GM23338 (cell line): Measurements from ENCODE around the gene OTOG. TPM values are rescaled to one million over a fixed set of nuclear protein-coding genes. Genes with fewer than 3 reads are reported as not detected.

ENCODE experiments used
- ATAC-seq: fragments of 200-7000 bp; cut with Tn5 transposase; 3 replicates; pipeline ENCODE4 v1.9.1; 2020
- DNase-seq: peaks from one replicate; pipeline ENCODE4 v3.0.0-alpha.2; 2015; ENCODE audit warnings: low spot score
- H2AFZ ChIP-seq: fragments of 200-600 bp; sonication (generic); 2 replicates; pipeline ENCODE4 v1.8.0; 2016; ENCODE audit warnings: antibody characterized with exemption, mild to moderate bottlenecking, moderate library complexity
- H3F3A ChIP-seq: fragments of 200-600 bp; sonication (generic); replicated peaks from 2 replicates; pipeline ENCODE4 v1.8.0; 2017; ENCODE audit warnings: antibody characterized with exemption, mixed run types, low read depth
- H3K27ac ChIP-seq: fragments of 200-600 bp; sonication (generic); 2 replicates; pipeline ENCODE4 v1.6.1; 2016; ENCODE audit warnings: low read depth
- H3K27me3 ChIP-seq: fragments of 200-600 bp; sonication (generic); 2 replicates; pipeline ENCODE4 v1.8.0; 2016; ENCODE audit warnings: mild to moderate bottlenecking, mixed run types, moderate library complexity; ENCODE audit not compliant: insufficient read depth
- H3K36me3 ChIP-seq: fragments of 200-600 bp; sonication (generic); 2 replicates; pipeline ENCODE4 v1.8.0; 2016; ENCODE audit warnings: mild to moderate bottlenecking; ENCODE audit not compliant: insufficient read depth
- H3K4me1 ChIP-seq: fragments of 200-600 bp; sonication (generic); 2 replicates; pipeline ENCODE4 v1.8.0; 2016; ENCODE audit warnings: mild to moderate bottlenecking, moderate library complexity; ENCODE audit not compliant: insufficient read depth
- H3K4me2 ChIP-seq: fragments of 200-600 bp; sonication (generic); 2 replicates; pipeline ENCODE4 v1.7.1; 2017; ENCODE audit warnings: mixed run types
- H3K4me3 ChIP-seq: fragments of 200-600 bp; sonication (generic); 2 replicates; pipeline ENCODE4 v1.6.1; 2016; ENCODE audit warnings: mixed run types
- H3K79me2 ChIP-seq: fragments of 200-600 bp; sonication (generic); replicated peaks from 2 replicates; pipeline ENCODE4 v1.8.0; 2017; ENCODE audit warnings: mild to moderate bottlenecking; ENCODE audit not compliant: insufficient read depth
- H3K9me2 ChIP-seq: fragments of 200-600 bp; sonication (generic); 2 replicates; pipeline ENCODE4 v1.8.0; 2017; ENCODE audit not compliant: insufficient read depth
- H4K20me1 ChIP-seq: fragments of 200-600 bp; sonication (generic); replicated peaks from 2 replicates; pipeline ENCODE4 v1.8.0; 2017; ENCODE audit warnings: mild to moderate bottlenecking; ENCODE audit not compliant: insufficient read depth
- H3K27ac Mint-ChIP-seq: 2 replicates; pipeline ENCODE4 v1.8.0; 2020; ENCODE audit warnings: inconsistent platforms, mild to moderate bottlenecking, moderate library complexity, mixed read lengths
- H3K27me3 Mint-ChIP-seq: 3 replicates; pipeline ENCODE4 v1.8.0; 2022; ENCODE audit warnings: low read depth, mild to moderate bottlenecking, moderate library complexity, mixed read lengths, inconsistent platforms; ENCODE audit not compliant: insufficient read depth, poor library complexity
- H3K36me3 Mint-ChIP-seq: 3 replicates; pipeline ENCODE4 v1.8.0; 2021; ENCODE audit warnings: low read depth, mild to moderate bottlenecking, inconsistent platforms, moderate library complexity, mixed read lengths
- H3K4me1 Mint-ChIP-seq: 3 replicates; pipeline ENCODE4 v1.8.0; 2020; ENCODE audit warnings: mild to moderate bottlenecking, inconsistent platforms, mixed read lengths
- H3K4me3 Mint-ChIP-seq: 3 replicates; pipeline ENCODE4 v1.8.0; 2021; ENCODE audit warnings: moderate library complexity, mild to moderate bottlenecking, inconsistent platforms, mixed read lengths
- H3K9me3 Mint-ChIP-seq: 3 replicates; pipeline ENCODE4 v1.8.0; 2020; ENCODE audit warnings: moderate library complexity, mild to moderate bottlenecking, inconsistent platforms, mixed read lengths
- CREB1 ChIP-seq: fragments of 250-450 bp; sonication (Bioruptor Pico); IDR thresholded peaks from 2 replicates; pipeline ENCODE4 v1.5.0; 2020; ENCODE audit warnings: low read depth, mild to moderate bottlenecking, moderate library complexity
- EZH2 ChIP-seq: fragments of 200-600 bp; sonication (generic); IDR thresholded peaks from one replicate; pipeline ENCODE4 v1.8.0; 2017; ENCODE audit warnings: antibody characterized with exemption, mild to moderate bottlenecking, low read depth; ENCODE audit not compliant: unreplicated experiment
- EZH2phosphoT487 ChIP-seq: fragments of 200-600 bp; sonication (generic); IDR thresholded peaks from one replicate; pipeline ENCODE4 v1.8.1; 2018; ENCODE audit warnings: antibody characterized with exemption; ENCODE audit not compliant: unreplicated experiment
- JUNB ChIP-seq: IDR thresholded peaks from one replicate; pipeline ENCODE4 v1.6.1; 2016; ENCODE audit warnings: antibody characterized with exemption; ENCODE audit not compliant: unreplicated experiment
- NANOG ChIP-seq: IDR thresholded peaks from 2 replicates; pipeline ENCODE4 v1.6.1; 2016; ENCODE audit warnings: antibody characterized with exemption, borderline replicate concordance
- POLR2AphosphoS5 ChIP-seq: IDR thresholded peaks from 2 replicates; pipeline ENCODE4 v1.6.1; 2016; ENCODE audit warnings: antibody characterized with exemption, low read depth
- STAT1 ChIP-seq: IDR thresholded peaks from one replicate; pipeline ENCODE4 v1.6.1; 2016; ENCODE audit warnings: antibody characterized with exemption; ENCODE audit not compliant: unreplicated experiment
- ZNF331 ChIP-seq: fragments of 250-450 bp; sonication (Bioruptor Pico); IDR thresholded peaks from 2 replicates; pipeline ENCODE4 v1.5.0; 2020; ENCODE audit warnings: low read depth, mild to moderate bottlenecking, moderate library complexity
- polyA plus RNA-seq: library from polyadenylated mRNA; unstranded; fragments of >200 nt; fragmentation: Nextera tagmentation; extraction: Ambion mirVana; gene quantifications from 2 replicates; pipeline ENCODE4 v1.2.1, GENCODE V29; 2016
- total RNA-seq: library from RNA; depleted of rRNA; stranded (reverse); fragments of >200 nt; shearing (Covaris generic); gene quantifications from 2 replicates; pipeline ENCODE4 v1.2.3, GENCODE V29; 2014
- TF ChIP-seq, protein P1 (sequence below), 2 experiments: fragments of 200-600 bp in 1 of 2; sonication (generic) in 1 of 2; conservative IDR thresholded peaks; 2 replicates each; pipeline versions ENCODE4 v1.5.1 to v1.6.1; 2016 to 2017; ENCODE audit warnings: antibody characterized with exemption in 2 of 2, low read depth in 2 of 2, mild to moderate bottlenecking in 2 of 2, moderate library complexity in 1 of 2
- TF ChIP-seq, protein P2 (sequence below): IDR thresholded peaks from one replicate; pipeline ENCODE4 v1.6.1; 2018; ENCODE audit warnings: antibody characterized with exemption; ENCODE audit not compliant: unreplicated experiment
- TF ChIP-seq, protein P3 (sequence below): fragments of 250-450 bp; sonication (Bioruptor Pico); IDR thresholded peaks from 2 replicates; pipeline ENCODE4 v1.5.0; 2020; ENCODE audit warnings: mild to moderate bottlenecking, moderate library complexity

OTOG gene
- total and polyA plus RNA-seq, 2 experiments from 2014 or later, result 0.40 to 0.52 TPM

DNA sequence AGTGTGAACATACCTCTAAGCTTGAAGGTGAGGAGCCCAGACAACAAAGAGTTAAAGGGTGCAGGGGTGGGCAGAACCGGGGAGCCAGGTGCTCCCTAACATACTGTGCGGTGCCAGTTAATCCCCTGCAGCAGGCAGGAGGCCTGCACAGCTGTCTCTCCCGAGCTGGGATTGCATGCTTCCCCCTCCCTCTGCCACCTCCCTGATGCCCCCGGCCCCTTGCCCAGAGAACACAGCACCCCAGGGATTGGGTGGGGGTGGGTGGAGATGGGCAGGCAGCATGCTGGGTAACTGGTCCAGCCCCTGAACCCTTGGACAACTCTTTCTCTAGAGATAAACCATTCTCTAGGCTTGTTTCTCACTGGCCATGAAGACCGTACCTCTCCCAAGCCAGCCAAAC, 104.6 kb downstream of the OTOG start:
- Mint-ChIP-seq H3K27me3 (peaks cover 19% of the 10 kb centered on the region), H3K4me1 (peaks cover 20% of the 10 kb centered on the region; the same call in 2 of the 3 replicates), H3K27ac (no peak overlapping the region), H3K9me3 (peaks cover 18% of the 10 kb centered on the region), H3K4me3 (no peak overlapping the region), H3K36me3 (peaks cover 4% of the 10 kb centered on the region; the same call in 1 of the 3 replicates)
- H2AFZ ChIP-seq, result no peak overlapping the region
- no peak overlapping the region for H3K27ac ChIP-seq
- ATAC-seq (peak; percentile 33; the same call in 1 of the 3 replicates), DNase-seq (no peak)
- no peak overlapping the region for H3K4me2 ChIP-seq
- no peaks in the 10 kb centered on the region; the same call in 1 of the 2 replicates for H4K20me1 ChIP-seq
- H3K36me3 ChIP-seq, result no peaks in the 10 kb centered on the region
- no peaks in the 10 kb centered on the region for H3K9me2 ChIP-seq
- H3K79me2 ChIP-seq, result no peaks in the 10 kb centered on the region
- no peaks in the 10 kb centered on the region for H3K27me3 ChIP-seq
- TF ChIP-seq, protein P1, sequence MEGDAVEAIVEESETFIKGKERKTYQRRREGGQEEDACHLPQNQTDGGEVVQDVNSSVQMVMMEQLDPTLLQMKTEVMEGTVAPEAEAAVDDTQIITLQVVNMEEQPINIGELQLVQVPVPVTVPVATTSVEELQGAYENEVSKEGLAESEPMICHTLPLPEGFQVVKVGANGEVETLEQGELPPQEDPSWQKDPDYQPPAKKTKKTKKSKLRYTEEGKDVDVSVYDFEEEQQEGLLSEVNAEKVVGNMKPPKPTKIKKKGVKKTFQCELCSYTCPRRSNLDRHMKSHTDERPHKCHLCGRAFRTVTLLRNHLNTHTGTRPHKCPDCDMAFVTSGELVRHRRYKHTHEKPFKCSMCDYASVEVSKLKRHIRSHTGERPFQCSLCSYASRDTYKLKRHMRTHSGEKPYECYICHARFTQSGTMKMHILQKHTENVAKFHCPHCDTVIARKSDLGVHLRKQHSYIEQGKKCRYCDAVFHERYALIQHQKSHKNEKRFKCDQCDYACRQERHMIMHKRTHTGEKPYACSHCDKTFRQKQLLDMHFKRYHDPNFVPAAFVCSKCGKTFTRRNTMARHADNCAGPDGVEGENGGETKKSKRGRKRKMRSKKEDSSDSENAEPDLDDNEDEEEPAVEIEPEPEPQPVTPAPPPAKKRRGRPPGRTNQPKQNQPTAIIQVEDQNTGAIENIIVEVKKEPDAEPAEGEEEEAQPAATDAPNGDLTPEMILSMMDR (conservative IDR thresholded peaks at IDR 0.05; ENCODE audit: low read depth in 2 of 2), result no peak
- TF ChIP-seq CREB1 (CRISPR knock-in tag) (no peak), NANOG (no peak), EZH2phosphoT487 (no peak), EZH2 (no peak), STAT1 (no peak), JUNB (no peak), POLR2AphosphoS5 (no peak), ZNF331 (CRISPR knock-in tag) (no peak)
- TF ChIP-seq, protein P2, sequence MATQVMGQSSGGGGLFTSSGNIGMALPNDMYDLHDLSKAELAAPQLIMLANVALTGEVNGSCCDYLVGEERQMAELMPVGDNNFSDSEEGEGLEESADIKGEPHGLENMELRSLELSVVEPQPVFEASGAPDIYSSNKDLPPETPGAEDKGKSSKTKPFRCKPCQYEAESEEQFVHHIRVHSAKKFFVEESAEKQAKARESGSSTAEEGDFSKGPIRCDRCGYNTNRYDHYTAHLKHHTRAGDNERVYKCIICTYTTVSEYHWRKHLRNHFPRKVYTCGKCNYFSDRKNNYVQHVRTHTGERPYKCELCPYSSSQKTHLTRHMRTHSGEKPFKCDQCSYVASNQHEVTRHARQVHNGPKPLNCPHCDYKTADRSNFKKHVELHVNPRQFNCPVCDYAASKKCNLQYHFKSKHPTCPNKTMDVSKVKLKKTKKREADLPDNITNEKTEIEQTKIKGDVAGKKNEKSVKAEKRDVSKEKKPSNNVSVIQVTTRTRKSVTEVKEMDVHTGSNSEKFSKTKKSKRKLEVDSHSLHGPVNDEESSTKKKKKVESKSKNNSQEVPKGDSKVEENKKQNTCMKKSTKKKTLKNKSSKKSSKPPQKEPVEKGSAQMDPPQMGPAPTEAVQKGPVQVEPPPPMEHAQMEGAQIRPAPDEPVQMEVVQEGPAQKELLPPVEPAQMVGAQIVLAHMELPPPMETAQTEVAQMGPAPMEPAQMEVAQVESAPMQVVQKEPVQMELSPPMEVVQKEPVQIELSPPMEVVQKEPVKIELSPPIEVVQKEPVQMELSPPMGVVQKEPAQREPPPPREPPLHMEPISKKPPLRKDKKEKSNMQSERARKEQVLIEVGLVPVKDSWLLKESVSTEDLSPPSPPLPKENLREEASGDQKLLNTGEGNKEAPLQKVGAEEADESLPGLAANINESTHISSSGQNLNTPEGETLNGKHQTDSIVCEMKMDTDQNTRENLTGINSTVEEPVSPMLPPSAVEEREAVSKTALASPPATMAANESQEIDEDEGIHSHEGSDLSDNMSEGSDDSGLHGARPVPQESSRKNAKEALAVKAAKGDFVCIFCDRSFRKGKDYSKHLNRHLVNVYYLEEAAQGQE, result no peak
- TF ChIP-seq, protein P3, sequence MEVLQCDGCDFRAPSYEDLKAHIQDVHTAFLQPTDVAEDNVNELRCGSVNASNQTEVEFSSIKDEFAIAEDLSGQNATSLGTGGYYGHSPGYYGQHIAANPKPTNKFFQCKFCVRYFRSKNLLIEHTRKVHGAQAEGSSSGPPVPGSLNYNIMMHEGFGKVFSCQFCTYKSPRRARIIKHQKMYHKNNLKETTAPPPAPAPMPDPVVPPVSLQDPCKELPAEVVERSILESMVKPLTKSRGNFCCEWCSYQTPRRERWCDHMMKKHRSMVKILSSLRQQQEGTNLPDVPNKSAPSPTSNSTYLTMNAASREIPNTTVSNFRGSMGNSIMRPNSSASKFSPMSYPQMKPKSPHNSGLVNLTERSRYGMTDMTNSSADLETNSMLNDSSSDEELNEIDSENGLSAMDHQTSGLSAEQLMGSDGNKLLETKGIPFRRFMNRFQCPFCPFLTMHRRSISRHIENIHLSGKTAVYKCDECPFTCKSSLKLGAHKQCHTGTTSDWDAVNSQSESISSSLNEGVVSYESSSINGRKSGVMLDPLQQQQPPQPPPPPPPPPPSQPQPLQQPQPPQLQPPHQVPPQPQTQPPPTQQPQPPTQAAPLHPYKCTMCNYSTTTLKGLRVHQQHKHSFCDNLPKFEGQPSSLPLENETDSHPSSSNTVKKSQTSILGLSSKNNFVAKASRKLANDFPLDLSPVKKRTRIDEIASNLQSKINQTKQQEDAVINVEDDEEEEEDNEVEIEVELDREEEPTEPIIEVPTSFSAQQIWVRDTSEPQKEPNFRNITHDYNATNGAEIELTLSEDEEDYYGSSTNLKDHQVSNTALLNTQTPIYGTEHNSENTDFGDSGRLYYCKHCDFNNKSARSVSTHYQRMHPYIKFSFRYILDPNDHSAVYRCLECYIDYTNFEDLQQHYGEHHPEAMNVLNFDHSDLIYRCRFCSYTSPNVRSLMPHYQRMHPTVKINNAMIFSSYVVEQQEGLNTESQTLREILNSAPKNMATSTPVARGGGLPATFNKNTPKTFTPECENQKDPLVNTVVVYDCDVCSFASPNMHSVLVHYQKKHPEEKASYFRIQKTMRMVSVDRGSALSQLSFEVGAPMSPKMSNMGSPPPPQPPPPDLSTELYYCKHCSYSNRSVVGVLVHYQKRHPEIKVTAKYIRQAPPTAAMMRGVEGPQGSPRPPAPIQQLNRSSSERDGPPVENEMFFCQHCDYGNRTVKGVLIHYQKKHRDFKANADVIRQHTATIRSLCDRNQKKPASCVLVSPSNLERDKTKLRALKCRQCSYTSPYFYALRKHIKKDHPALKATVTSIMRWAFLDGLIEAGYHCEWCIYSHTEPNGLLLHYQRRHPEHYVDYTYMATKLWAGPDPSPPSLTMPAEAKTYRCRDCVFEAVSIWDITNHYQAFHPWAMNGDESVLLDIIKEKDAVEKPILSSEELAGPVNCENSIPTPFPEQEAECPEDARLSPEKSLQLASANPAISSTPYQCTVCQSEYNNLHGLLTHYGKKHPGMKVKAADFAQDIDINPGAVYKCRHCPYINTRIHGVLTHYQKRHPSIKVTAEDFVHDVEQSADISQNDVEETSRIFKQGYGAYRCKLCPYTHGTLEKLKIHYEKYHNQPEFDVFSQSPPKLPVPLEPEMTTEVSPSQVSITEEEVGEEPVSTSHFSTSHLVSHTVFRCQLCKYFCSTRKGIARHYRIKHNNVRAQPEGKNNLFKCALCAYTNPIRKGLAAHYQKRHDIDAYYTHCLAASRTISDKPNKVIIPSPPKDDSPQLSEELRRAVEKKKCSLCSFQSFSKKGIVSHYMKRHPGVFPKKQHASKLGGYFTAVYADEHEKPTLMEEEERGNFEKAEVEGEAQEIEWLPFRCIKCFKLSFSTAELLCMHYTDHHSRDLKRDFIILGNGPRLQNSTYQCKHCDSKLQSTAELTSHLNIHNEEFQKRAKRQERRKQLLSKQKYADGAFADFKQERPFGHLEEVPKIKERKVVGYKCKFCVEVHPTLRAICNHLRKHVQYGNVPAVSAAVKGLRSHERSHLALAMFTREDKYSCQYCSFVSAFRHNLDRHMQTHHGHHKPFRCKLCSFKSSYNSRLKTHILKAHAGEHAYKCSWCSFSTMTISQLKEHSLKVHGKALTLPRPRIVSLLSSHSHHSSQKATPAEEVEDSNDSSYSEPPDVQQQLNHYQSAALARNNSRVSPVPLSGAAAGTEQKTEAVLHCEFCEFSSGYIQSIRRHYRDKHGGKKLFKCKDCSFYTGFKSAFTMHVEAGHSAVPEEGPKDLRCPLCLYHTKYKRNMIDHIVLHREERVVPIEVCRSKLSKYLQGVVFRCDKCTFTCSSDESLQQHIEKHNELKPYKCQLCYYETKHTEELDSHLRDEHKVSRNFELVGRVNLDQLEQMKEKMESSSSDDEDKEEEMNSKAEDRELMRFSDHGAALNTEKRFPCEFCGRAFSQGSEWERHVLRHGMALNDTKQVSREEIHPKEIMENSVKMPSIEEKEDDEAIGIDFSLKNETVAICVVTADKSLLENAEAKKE, result no peak
- H3K4me3 ChIP-seq, result no peak overlapping the region
- H3K4me1 ChIP-seq, result 0 out of 2 replicates have a peak, but pooled peaks cover 2% of the 10 kb centered on the region
- no peaks in the 10 kb centered on the region for H3F3A ChIP-seq
